DMS153 treated with DMSO at 0.1 percent for 48 hours (cell line): ENCODE results near the gene ZNF484.
"Not testable (repeated sequence)": the region's sequence is repeated elsewhere in the genome, so short reads cannot be mapped to it uniquely, and the experiment has no call there.

Experiments used
- DNase-seq: peaks from one replicate; lab custom pipeline; 2025; ENCODE audit not compliant: unreplicated experiment; lab: John Stamatoyannopoulos, UW

ZNF484 gene

GRCh38 chr9:92864152-92864551, 13.7 kb downstream of the ZNF484 start:
- DNase-seq: no peak

DNA sequence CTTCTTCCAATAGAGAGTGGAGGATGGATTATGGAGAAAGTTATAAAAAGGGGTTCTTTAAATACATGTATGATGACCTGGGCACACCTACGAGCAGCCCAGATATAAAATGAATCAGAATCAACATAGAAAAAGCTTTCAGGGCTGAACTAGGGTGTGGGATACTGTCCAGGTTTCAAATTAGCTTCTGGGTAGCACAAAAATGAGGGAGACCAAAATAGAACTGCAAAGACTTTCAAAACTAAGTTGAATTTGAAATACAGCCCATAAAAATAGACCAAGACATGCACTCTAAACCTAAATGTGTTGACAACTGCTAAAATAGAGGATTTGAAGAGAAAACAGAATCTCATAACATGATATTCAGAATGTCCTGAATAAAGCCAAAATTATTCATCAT, 17.0 kb downstream of the ZNF484 start:
- no peak for DNase-seq

DNA sequence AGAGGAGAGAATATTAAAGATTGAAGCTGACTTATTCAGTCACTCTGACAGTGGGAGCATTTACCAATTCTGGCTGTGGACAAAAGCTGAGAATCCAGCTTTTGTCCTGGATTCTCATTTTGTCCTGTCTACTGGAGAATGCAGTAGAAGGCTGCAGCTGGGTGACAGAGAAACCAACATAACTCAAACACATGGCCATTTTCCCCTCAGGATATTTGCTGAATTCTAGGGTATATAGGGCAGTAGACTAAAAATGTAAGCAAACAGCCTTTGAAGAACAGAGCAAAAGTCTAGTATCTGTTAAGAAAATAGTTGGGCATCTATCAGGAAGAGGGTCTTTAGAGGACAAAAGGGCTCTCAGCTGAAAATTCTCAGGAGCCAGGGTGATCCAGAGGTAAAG, 20.6 kb downstream of the ZNF484 start:
- no peak for DNase-seq

GRCh38 chr9:92853716-92854115, 24.1 kb downstream of the ZNF484 start:
- no peak for DNase-seq

DNA sequence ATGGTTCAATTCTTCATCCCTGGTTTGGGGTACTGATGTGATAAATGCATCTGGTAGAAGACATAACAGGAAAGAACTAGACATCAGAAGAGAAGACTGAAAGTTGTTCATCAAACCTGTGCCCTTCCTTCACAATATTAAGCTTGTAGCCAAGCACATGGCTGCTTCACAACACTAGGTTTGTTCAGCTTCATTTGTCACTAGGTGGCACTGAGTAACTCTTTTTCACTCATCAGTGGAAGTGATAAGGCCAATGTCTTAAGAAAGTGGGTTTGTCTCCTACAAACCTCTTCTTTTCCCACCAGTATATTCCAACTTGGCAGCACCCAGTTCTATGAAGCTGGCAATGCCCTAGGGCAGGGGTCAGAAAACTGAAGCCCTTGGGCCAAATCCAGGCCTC, 26.9 kb downstream of the ZNF484 start:
- no peak for DNase-seq

DNA sequence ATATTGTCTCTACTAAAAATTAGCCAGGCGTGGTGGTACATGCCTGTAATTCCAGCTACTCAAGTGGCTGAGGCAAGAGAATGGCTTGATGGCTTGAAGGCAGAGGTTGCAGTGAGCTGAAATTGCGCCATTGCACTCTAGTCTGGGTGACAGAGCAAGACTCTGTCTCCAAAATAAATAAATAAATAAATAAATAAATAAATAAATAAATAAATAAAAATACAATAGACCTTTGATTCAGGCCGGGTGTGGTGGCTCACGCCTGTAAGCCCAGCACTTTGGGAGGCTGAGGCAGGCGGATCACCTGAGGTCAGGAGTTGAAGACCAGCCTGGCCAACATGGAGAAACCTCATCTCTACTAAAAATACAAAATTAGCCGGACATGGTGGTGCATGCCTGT, 29.1 kb downstream of the ZNF484 start:
- not testable (repeated sequence) for DNase-seq

DNA sequence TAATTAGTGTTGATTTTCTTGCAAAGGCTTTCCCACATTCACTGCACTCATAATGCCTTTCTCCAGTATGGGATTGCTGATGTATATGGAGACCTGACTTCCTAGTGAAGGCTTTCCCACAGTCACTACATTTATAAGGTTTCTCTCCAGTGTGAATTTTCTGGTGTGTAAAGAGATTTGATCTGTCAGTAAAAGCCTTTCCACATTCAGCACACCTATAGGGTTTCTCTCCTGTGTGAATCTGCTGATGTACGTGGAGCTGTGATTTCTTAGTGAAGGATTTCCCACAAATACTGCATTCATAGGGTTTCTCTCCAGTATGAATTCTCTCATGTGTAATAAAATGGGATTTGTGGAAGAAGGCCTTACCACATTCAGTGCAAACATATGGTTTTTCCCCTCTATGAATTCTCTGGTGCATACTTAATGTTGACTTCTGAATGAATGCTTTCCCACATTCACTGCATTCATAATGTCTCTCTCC, 31.1 kb downstream of the ZNF484 start:
- DNase-seq: no peak

GRCh38 chr9:92838411-92838810, 39.4 kb downstream of the ZNF484 start:
- not testable (repeated sequence) for DNase-seq

DNA sequence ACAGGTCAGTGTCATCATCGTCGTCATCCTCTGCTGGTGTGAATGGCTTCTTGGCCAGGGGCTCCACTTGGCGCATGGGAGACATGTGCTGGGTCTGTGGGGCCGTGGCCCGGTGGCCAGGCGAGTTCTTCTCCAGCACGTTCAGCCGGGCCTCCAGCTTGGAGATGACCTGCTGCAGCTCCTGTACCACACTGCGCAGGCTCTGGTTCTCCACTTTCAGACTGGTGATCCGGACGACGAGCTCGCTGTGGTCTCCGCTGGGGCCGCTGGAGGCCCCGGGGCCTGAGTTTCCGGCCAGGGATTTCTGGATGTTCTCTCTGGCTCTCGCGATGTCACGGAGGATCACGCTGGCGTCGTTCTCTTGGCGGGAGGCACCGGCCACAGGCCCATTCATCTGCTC, 40.6 kb downstream of the ZNF484 start:
- DNase-seq: no peak

- no peak for DNase-seq
These were observed 48.4 kb downstream of the ZNF484 start for GRCh38 chr9:92829420-92829819.

DNA sequence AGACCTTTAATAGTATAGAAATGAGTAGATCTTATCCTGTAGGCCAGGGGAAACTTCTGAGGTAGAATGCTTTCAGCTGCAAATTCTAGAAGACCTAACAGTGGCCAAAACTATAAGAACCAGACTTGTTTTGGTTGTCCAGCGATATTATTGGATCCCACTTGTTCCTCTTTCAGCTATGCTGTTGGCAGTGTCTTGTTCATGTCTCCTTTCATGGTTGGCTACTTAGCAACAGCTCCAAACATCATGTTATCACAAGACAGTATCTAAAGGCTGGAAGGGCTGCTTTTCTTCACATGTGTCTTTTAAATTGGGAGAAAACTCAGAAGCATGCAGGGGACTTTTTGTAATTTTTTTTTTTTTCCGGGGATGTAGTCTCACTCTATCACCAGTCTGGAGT, 52.8 kb downstream of the ZNF484 start:
- not testable (repeated sequence) for DNase-seq

GRCh38 chr9:92820964-92821363, 56.9 kb downstream of the ZNF484 start:
- DNase-seq: no peak

- DNase-seq: not testable (repeated sequence)
These were observed 57.9 kb downstream of the ZNF484 start for GRCh38 chr9:92819898-92820297.

DNA sequence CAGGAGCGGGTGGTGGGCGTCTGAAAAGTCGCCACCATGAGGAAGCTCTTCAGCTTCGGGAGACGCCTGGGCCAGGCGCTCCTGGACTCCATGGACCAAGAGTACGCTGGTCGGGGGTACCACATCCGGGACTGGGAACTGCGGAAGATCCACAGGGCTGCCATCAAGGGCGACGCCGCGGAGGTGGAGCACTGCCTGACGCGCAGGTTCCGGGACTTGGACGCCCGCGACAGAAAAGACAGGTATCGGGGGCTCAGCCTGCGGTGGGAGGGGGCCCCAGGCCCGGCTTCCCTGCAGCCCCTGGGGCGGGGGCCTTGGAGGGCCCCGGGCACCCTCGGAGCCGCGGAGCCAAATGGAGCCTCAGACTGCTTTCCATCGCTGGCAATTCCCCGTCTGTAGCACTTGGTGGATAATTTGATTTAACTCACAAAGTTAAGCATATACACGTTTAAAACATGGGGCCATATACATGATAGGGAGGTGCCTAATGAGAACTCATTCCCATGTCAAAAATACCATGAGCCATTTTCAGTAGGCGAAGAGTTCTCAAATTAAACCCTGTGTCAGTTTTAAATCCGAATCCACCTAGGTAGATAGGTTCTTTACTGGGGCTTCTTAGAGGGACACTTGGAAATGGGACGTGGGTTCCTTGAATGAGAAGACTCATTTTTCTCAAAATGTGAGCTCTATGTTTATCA, 68.1 kb downstream of the ZNF484 start:
- DNase-seq: not testable (repeated sequence)

DNA sequence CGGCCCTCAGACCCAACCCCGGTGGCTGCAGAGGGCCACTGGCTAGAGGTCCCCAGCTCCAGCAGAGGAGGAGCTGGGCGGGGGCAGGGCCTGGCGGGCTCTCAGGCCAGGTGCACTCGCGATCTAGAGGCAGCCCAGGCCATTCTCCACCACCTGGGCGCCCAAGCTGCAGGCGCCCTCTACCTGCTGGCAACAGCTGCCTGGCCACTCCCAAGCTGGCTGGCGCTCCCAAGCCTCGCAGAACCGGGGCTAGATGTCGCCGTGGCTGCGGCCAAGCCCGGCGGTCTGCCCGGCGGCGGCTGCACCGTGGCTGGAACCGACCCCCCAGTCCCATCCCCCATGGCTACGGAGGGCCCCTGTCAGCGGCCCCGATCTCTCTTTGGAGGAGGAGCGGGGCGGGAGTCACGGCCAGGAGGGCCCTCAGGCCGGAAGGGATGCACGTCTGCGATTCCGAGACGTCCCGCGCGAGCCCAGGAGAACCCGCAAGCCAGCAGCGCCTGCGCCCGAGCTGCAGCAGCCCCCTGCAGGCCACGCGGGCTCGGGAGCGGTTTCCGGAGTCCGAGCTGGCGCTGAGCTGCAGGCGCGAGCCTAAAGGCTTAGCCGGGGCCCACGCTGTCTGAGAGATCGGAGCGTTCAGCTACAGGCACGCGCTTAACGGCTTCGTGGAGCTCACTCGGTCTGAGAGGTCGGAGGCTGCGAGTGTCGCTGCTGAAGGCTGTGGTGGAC, 68.9 kb downstream of the ZNF484 start:
- peak; percentile 45 for DNase-seq

- no peak for DNase-seq
These were observed 69.8 kb downstream of the ZNF484 start for GRCh38 chr9:92807757-92808725.

DNA sequence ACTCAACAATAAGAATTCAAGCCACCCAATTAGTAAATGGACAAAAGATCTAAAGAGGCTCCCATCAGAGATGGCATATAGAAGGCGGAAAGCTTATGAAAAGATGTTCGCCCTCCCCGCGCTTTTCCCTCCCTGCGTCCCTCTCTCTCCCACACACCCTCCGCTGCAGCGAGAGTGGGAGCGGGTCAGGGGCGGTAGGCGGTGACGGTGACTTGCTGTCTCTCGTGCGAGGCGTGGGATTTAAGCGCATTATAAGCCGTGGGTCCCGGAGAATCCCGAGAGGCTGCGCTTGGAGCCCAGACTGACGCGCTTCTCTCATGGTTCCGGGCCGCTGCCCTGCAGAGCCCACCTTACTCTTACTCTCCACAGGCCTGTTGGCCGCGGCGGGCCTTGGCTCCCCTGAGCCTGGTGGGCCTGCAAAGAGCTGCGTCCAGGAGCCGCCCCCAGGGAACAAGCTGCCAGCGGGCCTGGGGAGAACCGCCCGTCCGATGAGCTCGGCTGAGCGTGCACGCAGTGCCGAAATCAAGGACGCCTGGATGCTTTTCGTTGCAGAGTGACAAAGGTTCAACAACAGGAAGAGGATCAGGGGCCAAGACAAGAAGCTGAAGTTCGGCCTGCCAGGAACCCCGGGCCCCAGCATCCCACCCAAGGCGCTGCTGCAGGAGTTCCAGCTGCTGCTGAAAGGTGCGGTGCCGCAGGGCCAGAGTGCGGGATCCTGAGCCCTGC, 70.6 kb downstream of the ZNF484 start:
- DNase-seq: no peak

DNA sequence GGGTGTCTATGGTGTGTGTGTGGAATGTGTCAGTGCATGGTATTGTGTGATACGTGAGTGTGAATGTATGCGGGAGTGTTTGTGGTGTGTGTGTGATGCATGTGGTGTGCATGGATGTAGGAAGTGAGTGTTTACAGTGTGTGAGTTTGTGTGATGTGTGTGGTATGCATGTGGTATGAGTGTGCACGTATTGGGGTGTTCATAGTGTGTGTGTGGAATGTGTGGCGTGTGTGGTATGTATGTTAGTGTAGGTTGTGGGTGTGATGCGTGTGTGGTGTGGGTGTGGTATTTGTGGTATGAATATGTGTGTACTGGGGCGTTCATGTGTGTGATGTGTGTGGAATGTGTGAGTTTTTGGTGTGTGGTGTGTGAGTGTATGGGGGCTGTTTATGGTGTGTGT, 73.1 kb downstream of the ZNF484 start:
- no peak for DNase-seq

DNA sequence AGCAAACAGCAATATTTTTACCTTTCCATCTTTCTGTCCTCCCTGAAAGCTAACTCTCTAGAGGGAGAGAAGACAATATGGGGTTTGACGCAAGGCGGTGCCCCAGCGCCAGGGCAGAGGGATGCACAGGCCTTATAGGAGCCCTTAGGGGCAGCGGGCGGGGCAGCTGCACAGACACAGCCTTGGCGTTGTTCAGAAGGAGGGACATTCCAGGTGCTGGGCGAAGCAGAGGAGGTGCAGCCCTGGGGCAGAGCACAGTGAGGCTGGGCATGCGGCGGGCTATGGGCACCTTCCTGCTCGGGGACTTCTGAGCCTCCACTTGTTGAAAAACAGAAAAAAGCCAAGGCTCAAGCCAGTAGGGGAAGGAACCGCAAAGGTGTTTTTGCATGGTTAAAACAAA, 79.5 kb downstream of the ZNF484 start:
- no peak for DNase-seq

DNA sequence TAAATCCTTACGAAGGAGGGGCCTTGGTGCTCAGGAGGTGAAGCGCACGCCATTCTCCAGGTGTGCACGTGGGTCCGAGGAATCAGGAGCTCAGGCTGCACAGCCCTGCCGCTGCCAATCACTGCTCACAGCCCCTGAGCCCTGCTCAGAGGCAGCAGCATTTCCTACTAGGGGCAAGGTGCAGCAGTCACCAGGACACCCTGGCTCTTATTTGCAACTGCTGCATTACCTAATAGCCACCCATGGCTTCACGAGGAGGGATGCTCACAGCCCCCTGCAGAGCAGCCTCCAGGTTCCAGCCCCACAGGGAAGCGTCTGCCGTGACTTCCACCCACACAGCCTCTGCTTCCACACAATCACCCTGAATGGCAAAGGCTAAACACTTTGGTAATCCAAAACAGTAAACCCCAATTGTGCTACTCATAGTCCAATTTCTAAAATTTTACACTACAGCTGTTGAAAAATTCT, 81.5 kb downstream of the ZNF484 start:
- not testable (repeated sequence) for DNase-seq
